Inflammatory macrophage (primary cell): ENCODE measurements around the gene INKA1.
"Not testable (repeated sequence)": the region's sequence is repeated elsewhere in the genome, so short reads cannot be mapped to it uniquely, and the experiment has no call there.

Source experiments
- DNase-seq, 2 donors: peaks; one replicate each; pipeline ENCODE4 v3.0.0-alpha.2; 2020 to 2022

The INKA1 gene

GRCh38 chr3:49813497-49814174, 10.6 kb downstream of the INKA1 start, which contains the start of gene UBA7:
UBA7 (minus strand) TSS chr3:49813953; CDS start chr3:49813787, 166 bp downstream.
- peak; percentile 77 to 80 for DNase-seq

- DNase-seq = not testable (repeated sequence)
These were observed 20.1 kb downstream of the INKA1 start for GRCh38 chr3:49823131-49823530.

- no peak for DNase-seq
These were observed 23.0 kb downstream of the INKA1 start for GRCh38 chr3:49826016-49826415.

- no peak for DNase-seq
These were observed 28.3 kb downstream of the INKA1 start for GRCh38 chr3:49831341-49831740.

- DNase-seq = peak; percentile 80 to 84
These were observed 36.2 kb downstream of the INKA1 start for GRCh38 chr3:49839193-49839809.

GRCh38 chr3:49840388-49840787, 37.3 kb downstream of the INKA1 start:
- no peak for DNase-seq

GRCh38 chr3:49841126-49841696, 38.1 kb downstream of the INKA1 start:
- DNase-seq = no peak

GRCh38 chr3:49841806-49842205, 38.7 kb downstream of the INKA1 start:
- DNase-seq = no peak

- DNase-seq = no peak
These were observed 39.9 kb downstream of the INKA1 start for GRCh38 chr3:49842843-49843517.

- no peak for DNase-seq
These were observed 41.6 kb downstream of the INKA1 start for GRCh38 chr3:49844464-49845183.

GRCh38 chr3:49845694-49846093, 42.6 kb downstream of the INKA1 start:
- DNase-seq = no peak
